HTERT RPE-1 (cell line): ENCODE results near the gene OR9A2.
"Not testable (repeated sequence)": the region's sequence is repeated elsewhere in the genome, so short reads cannot be mapped to it uniquely, and the experiment has no call there.

Source experiments
- in situ Hi-C: fragments of 300-500 bp; cut with MboI; formaldehyde crosslinking; loops from 4 replicates; pipeline ENCODE4 v1.14.3; 2020; ENCODE audit warnings: low sequenced_read_pairs

Gene OR9A2

GRCh38 chr7:142984297-142984696 is 42.6 kb downstream of the OR9A2 start:
- in situ Hi-C loops, result no loop called here

DNA sequence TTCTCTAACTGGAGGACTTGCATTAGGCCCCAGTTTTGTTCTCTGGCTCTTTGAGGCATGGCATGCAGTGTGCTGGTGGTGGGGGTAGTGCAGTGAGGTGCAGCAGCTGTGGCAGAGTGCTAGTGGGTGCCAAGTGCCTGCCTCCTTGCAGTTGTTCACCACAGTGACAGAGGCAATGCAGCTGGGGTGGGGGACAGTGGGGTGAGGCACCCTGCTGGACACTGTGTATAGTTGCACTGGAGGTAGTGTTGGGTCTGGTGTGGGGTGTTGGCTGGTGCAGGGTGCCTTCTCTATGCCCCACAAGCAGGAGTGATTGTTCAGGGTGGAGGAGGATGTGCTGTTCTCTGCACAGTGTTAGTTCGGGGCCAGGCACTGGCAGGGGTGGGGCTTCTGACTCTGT is 43.1 kb downstream of the OR9A2 start:
- in situ Hi-C loops, result no loop called here

- in situ Hi-C loops, result not testable (repeated sequence)
Observed at GRCh38 chr7:142978402-142978801, 48.5 kb downstream of the OR9A2 start.
